GM18505 (cell line): ENCODE results near the gene DPYSL5.

ENCODE experiments used
- ATAC-seq: cut with Tn5 transposase; IDR thresholded peaks from one replicate; pipeline ENCODE4 v1.9.1; 2021; ENCODE audit not compliant: unreplicated experiment
- POLR2A ChIP-seq: IDR thresholded peaks from 4 replicates; pipeline ENCODE4 v1.6.1; 2011; ENCODE audit warnings: borderline replicate concordance; ENCODE audit not compliant: insufficient read depth, insufficient read length; ENCODE audit errors: extremely low read depth

The DPYSL5 gene

GRCh38 chr2:26905341-26906198, 57.6 kb downstream of the DPYSL5 start:
- no peak for TF ChIP-seq POLR2A
- ATAC-seq, result no peak

DNA sequence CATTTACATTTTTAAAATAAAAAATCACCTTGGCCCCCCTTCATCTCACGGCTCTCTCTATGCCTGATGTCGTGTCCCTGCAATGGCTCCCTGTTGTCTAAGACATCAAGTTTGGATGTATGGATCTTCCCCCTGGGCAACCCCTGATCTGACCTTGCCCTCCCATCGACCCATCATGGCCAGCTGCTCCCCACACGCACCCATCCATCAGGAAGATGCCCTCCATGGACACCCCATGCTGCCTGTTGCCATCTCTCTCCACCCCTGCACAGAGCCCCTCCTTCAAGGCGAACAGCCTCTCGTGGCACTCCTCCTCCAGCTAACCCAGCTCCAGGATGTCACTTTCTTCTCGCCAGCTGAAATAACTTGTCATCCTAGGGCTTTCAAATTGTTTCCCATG, 59.5 kb downstream of the DPYSL5 start:
- TF ChIP-seq POLR2A, result no peak
- ATAC-seq, result no peak

- no peak for ATAC-seq
- TF ChIP-seq POLR2A, result no peak
These were observed 62.2 kb downstream of the DPYSL5 start for GRCh38 chr2:26910176-26910575.

DNA sequence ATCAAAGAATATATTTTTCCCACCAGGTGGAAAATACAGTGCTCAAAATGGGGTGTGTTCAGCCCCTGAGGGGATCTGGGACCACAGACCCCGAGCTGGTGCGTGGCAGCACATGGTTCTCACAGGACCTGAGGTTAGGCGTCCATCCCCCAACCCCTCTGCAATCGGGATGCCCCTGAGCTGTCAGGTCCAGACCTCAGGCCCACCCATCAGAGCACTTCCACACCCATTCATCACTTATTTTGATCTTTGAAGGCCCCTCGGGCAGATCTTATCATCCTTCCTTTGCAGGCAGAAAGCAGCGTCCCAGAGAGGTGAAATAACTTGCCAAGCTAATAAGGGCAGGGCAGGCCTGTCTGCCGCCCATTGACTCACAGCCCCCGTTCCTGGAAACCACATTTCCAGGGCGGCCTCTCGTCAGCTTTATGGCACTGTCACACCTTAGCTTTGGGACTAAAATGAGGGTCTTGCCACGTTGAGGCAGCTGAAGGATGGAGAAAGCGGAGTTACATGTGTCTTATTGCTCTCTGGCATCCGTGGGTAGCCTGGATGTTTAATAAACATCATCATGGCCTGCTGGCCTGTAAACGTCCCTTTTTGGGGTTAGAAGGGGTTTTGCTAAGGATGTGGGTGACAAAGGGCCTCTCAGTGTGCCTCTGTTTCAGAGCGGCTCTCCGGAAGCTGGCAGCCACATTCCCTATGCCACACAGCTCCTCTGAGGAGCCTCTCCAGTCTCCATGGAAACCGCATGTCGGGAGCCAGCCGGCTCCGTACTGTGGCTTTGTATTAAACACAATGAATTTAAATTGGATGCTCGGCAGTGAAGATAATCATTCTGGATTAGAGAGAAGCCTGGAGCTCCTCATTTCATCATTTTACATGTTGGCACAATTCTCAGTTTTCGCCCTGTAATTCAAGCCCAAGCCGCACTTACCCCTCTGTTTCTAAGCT, 64.3 kb downstream of the DPYSL5 start:
- ATAC-seq, result no peak
- TF ChIP-seq POLR2A, result no peak

GRCh38 chr2:26913606-26913998, 65.7 kb downstream of the DPYSL5 start:
- no peak for TF ChIP-seq POLR2A
- ATAC-seq, result no peak

- no peak for ATAC-seq
- TF ChIP-seq POLR2A, result no peak
These were observed 66.2 kb downstream of the DPYSL5 start for GRCh38 chr2:26913999-26914658.

- TF ChIP-seq POLR2A, result no peak
- no peak for ATAC-seq
These were observed 66.9 kb downstream of the DPYSL5 start for GRCh38 chr2:26914659-26915310.

DNA sequence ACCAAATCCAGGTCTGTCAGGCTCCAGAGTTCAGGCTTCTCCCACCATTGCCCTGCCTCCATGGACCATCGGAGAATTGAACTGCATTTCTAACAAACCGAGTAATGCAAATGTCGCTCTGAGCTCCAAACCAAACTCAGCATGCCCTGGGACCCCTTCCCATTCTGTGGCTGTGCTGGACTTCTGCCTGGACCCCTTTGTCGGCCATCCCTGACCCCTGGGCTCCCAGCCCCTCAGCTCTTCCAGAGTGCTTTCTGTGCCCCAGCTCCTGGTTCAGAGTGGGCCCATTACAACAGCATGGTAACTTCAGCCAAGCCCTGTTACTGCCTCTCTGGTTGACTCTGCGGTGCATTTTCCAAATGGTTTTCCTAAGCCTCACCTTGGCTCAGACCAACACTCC, 67.4 kb downstream of the DPYSL5 start:
- ATAC-seq, result no peak
- TF ChIP-seq POLR2A, result no peak

- ATAC-seq, result no peak
- TF ChIP-seq POLR2A, result no peak
These were observed 68.3 kb downstream of the DPYSL5 start for GRCh38 chr2:26916128-26916692.

- ATAC-seq, result no peak
- TF ChIP-seq POLR2A, result no peak
These were observed 69.4 kb downstream of the DPYSL5 start for GRCh38 chr2:26917135-26917836.

DNA sequence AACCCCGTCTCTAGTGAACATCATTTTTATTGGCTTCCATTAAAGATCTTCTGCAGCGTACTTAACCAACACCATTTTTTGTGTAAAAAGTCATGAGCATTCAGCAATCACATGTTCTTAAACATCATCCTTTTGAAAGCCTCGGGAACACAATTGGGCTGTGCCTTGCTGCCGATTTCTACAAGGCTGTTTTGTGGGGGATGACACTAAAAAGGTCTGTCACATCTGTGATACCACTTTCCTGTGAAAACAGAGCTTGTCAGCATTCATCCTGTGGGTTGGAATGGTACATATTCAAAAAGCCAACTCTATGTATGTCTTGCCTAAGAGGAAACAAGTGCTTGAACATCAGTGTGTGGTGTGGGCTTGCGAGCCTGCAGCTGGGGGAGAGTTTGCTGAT, 73.4 kb downstream of the DPYSL5 start:
- no peak for ATAC-seq

More for the DNA sequence above, 73.4 kb downstream of the DPYSL5 start:
- no peak for TF ChIP-seq POLR2A
